Measurements from ENCODE around the gene MGAT4A. TPM values are rescaled to one million over a fixed set of nuclear protein-coding genes. Genes with fewer than 3 reads are reported as not detected.
"Not testable (repeated sequence)": the region's sequence is repeated elsewhere in the genome, so short reads cannot be mapped to it uniquely, and the experiment has no call there.

MGAT4A gene
- total and polyA plus RNA-seq, 2 of the 13 experiments (the other 11 are each of a cell fraction or from before 2014, with no cell fraction given) = 47.2 to 90.9 TPM

GRCh38 chr2:98729652-98730051, 1.3 kb downstream of the MGAT4A start (continued):
- TF ChIP-seq NR2F6 (IDR thresholded peaks at IDR 0.05) = peak; percentile 15; the same call in 1 of the 2 replicates
- no peak for TF ChIP-seq NR2F6 (CRISPR knock-in tag; IDR thresholded peaks at IDR 0.05)

- 15% methylated on average over 5 of the region's 5 CpGs for WGBS (ENCODE audit: low lambda C conversion rate)
- ChIA-PET CTCF (ENCODE audit: low intra/inter-chr PET ratio, low total read pairs) (interaction anchor here (1.1 kb wide), 1 partner anchor 109 kb away, joined by 3 read pairs; no protein-coding TSS in a partner anchor), POLR2A (interaction anchor here (0.9 to 2.9 kb wide), 3 partner anchors 16 to 68 kb away, joined by 3 to 19 read pairs (median 19); no protein-coding TSS in a partner anchor)
- H3K9me3 ChIP-seq (ENCODE audit: low read length); FAIRE-seq; ATAC-seq; DNase-seq (ENCODE audit: low spot score); H4K20me1 ChIP-seq (ENCODE audit: insufficient read depth, low read length); BruUV-seq (replicated peaks); H3K27me3 ChIP-seq (ENCODE audit: control insufficient read depth in 1 of 2, insufficient read depth in 2 of 2, low read length in 2 of 2); H2AFZ ChIP-seq (ENCODE audit: low read length); in situ Hi-C loops (cut with HindIII; ENCODE audit: extremely low pct_ligation_motif_present, low pct_unique_long_range_greater_than_20kb): not testable (repeated sequence)
- H3K4me2 ChIP-seq (ENCODE audit: low read depth, low read length) = peak overlapping the region; percentile 82
- intact Hi-C loops (cut with micrococcal nuclease; ENCODE audit: unreplicated experiment) = loop anchor here (5.0 kb wide), 1 partner anchor 36 kb away; no protein-coding TSS in a partner anchor
- H3K36me3 ChIP-seq (replicated peaks in 1 of 2; ENCODE audit: control insufficient read depth in 1 of 2, insufficient read depth in 2 of 2, low read length in 2 of 2) = peaks cover 5 to 27% of the 10 kb centered on the region in 2 experiments; a peak in 4 of 5 replicates
- peak overlapping the region; percentile 55 to 97 (median 79); a peak in 4 of 6 replicates for H3K4me3 ChIP-seq (replicated peaks in 1 of 3; ENCODE audit: insufficient read depth in 1 of 3, low read depth in 2 of 3, low read length in 3 of 3)
- H3K4me1 ChIP-seq (ENCODE audit: insufficient read depth, low read length) = peaks cover 68% of the 10 kb centered on the region
- H3K27ac ChIP-seq (ENCODE audit: extremely low read length, insufficient read depth, low read length) = peak overlapping the region; percentile 79
- H3K79me2 ChIP-seq (ENCODE audit: insufficient read depth, low read length) = peaks cover 90% of the 10 kb centered on the region
- peak overlapping the region; percentile 84; the same call in 1 of the 2 replicates for H3K9ac ChIP-seq (ENCODE audit: insufficient read depth, low read depth, low read length)
- TF ChIP-seq ZNF501 (CRISPR knock-in tag; IDR thresholded peaks at IDR 0.05) (0 out of 2 replicates have a peak, but pooled peaks have one; percentile 21), KAT7 (CRISPR knock-in tag; IDR thresholded peaks at IDR 0.05; ENCODE audit: borderline replicate concordance) (0 out of 2 replicates have a peak, but pooled peaks have one; percentile 31), TFDP2 (CRISPR knock-in tag; IDR thresholded peaks at IDR 0.05) (peak; percentile 0; the same call in 1 of the 2 replicates), SSRP1 (CRISPR knock-in tag; IDR thresholded peaks at IDR 0.05) (0 out of 2 replicates have a peak, but pooled peaks have one; percentile 30), SNAPC2 (CRISPR knock-in tag; IDR thresholded peaks at IDR 0.05) (0 out of 2 replicates have a peak, but pooled peaks have one; percentile 53), ERF (CRISPR knock-in tag; IDR thresholded peaks at IDR 0.05) (0 out of 2 replicates have a peak, but pooled peaks have one; percentile 11), HMG20A (CRISPR knock-in tag; IDR thresholded peaks at IDR 0.05; ENCODE audit: borderline replicate concordance) (peak; percentile 10; the same call in 1 of the 2 replicates), ZGPAT (CRISPR knock-in tag; IDR thresholded peaks at IDR 0.05) (peak; percentile 32; the same call in 1 of the 2 replicates), MYPOP (CRISPR knock-in tag; IDR thresholded peaks at IDR 0.05) (peak; percentile 59; the same call in 1 of the 2 replicates), ZNF460 (CRISPR knock-in tag; IDR thresholded peaks at IDR 0.05; ENCODE audit: borderline replicate concordance) (peak; percentile 77; the same call in 1 of the 2 replicates), NR2C2 (CRISPR knock-in tag; IDR thresholded peaks at IDR 0.05; ENCODE audit: borderline replicate concordance) (peak; percentile 41; the same call in 1 of the 2 replicates), NR2F1 (CRISPR knock-in tag; IDR thresholded peaks at IDR 0.05) (peak; percentile 42 to 61; a peak in 2 of 4 replicates), RXRA (CRISPR knock-in tag; IDR thresholded peaks at IDR 0.05) (peak; percentile 55; the same call in 1 of the 2 replicates), KMT2A (CRISPR knock-in tag; IDR thresholded peaks at IDR 0.05) (peak; percentile 9; the same call in 1 of the 2 replicates), SALL1 (CRISPR knock-in tag; IDR thresholded peaks at IDR 0.05) (peak; percentile 62)
Observed at GRCh38 chr2:98728088-98728718, 2.7 kb downstream of the MGAT4A start.
